ENCODE results near the gene SLC33A1. TPM values are rescaled to one million over a fixed set of nuclear protein-coding genes. Genes with fewer than 3 reads are reported as not detected.

Gene SLC33A1
- total and polyA plus RNA-seq, 4 donors: 13.8 to 75.2 (median 27.0) TPM

DNA sequence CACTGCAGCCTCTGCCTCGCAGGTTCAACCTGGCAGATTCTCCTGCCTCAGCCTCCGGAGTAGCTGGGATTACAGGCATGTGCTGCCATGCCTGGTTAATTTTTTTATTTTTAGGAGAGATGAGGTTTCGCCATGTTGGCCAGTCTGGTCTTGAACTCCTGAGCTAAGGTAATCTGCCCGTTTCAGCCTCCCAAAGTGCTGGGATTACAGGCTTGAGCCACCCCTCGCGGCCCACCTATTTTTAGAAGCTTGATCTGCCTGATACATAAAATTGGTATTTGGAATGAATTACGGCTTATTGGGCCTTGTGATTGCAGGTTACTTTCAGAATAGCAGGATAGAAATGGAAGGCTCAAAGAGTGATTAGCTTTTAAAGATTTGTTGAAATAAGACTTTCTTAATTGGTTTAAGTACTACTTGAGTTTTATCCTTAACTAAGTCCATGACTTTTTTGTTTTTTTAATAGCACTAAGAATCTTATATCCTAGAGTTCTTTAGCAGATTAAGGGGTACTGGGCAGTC, 41.2 kb upstream of the SLC33A1 start:
- TF ChIP-seq RXRA (IDR thresholded peaks at IDR 0.05): no peak
- TF ChIP-seq, protein P1, sequence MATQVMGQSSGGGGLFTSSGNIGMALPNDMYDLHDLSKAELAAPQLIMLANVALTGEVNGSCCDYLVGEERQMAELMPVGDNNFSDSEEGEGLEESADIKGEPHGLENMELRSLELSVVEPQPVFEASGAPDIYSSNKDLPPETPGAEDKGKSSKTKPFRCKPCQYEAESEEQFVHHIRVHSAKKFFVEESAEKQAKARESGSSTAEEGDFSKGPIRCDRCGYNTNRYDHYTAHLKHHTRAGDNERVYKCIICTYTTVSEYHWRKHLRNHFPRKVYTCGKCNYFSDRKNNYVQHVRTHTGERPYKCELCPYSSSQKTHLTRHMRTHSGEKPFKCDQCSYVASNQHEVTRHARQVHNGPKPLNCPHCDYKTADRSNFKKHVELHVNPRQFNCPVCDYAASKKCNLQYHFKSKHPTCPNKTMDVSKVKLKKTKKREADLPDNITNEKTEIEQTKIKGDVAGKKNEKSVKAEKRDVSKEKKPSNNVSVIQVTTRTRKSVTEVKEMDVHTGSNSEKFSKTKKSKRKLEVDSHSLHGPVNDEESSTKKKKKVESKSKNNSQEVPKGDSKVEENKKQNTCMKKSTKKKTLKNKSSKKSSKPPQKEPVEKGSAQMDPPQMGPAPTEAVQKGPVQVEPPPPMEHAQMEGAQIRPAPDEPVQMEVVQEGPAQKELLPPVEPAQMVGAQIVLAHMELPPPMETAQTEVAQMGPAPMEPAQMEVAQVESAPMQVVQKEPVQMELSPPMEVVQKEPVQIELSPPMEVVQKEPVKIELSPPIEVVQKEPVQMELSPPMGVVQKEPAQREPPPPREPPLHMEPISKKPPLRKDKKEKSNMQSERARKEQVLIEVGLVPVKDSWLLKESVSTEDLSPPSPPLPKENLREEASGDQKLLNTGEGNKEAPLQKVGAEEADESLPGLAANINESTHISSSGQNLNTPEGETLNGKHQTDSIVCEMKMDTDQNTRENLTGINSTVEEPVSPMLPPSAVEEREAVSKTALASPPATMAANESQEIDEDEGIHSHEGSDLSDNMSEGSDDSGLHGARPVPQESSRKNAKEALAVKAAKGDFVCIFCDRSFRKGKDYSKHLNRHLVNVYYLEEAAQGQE (IDR thresholded peaks at IDR 0.05): no peak
- no peak for TF ChIP-seq GABPA (IDR thresholded peaks at IDR 0.05 in 1 of 2, conservative IDR thresholded peaks at IDR 0.05 in 1 of 2)
- no peak for TF ChIP-seq FOXA1 (IDR thresholded peaks at IDR 0.05)
- TF ChIP-seq, protein P2, sequence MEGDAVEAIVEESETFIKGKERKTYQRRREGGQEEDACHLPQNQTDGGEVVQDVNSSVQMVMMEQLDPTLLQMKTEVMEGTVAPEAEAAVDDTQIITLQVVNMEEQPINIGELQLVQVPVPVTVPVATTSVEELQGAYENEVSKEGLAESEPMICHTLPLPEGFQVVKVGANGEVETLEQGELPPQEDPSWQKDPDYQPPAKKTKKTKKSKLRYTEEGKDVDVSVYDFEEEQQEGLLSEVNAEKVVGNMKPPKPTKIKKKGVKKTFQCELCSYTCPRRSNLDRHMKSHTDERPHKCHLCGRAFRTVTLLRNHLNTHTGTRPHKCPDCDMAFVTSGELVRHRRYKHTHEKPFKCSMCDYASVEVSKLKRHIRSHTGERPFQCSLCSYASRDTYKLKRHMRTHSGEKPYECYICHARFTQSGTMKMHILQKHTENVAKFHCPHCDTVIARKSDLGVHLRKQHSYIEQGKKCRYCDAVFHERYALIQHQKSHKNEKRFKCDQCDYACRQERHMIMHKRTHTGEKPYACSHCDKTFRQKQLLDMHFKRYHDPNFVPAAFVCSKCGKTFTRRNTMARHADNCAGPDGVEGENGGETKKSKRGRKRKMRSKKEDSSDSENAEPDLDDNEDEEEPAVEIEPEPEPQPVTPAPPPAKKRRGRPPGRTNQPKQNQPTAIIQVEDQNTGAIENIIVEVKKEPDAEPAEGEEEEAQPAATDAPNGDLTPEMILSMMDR (IDR thresholded peaks at IDR 0.05; ENCODE audit: low read depth, low read length, missing input control): no peak
- no peak for TF ChIP-seq SP1 (IDR thresholded peaks at IDR 0.05)
- no peak for TF ChIP-seq HNF4G (IDR thresholded peaks at IDR 0.05)
- no peak for TF ChIP-seq FOXA2 (IDR thresholded peaks at IDR 0.05)
- no peak for TF ChIP-seq RAD21 (IDR thresholded peaks at IDR 0.05)
- no peak for TF ChIP-seq TAF1 (conservative IDR thresholded peaks at IDR 0.05)
- no peak for TF ChIP-seq HNF4A (conservative IDR thresholded peaks at IDR 0.05)
- TF ChIP-seq, protein P3, sequence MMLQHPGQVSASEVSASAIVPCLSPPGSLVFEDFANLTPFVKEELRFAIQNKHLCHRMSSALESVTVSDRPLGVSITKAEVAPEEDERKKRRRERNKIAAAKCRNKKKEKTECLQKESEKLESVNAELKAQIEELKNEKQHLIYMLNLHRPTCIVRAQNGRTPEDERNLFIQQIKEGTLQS (IDR thresholded peaks at IDR 0.05): no peak
- TF ChIP-seq EGR1 (IDR thresholded peaks at IDR 0.05; ENCODE audit: low read depth in 2 of 2): no peak
- TF ChIP-seq, protein P4, sequence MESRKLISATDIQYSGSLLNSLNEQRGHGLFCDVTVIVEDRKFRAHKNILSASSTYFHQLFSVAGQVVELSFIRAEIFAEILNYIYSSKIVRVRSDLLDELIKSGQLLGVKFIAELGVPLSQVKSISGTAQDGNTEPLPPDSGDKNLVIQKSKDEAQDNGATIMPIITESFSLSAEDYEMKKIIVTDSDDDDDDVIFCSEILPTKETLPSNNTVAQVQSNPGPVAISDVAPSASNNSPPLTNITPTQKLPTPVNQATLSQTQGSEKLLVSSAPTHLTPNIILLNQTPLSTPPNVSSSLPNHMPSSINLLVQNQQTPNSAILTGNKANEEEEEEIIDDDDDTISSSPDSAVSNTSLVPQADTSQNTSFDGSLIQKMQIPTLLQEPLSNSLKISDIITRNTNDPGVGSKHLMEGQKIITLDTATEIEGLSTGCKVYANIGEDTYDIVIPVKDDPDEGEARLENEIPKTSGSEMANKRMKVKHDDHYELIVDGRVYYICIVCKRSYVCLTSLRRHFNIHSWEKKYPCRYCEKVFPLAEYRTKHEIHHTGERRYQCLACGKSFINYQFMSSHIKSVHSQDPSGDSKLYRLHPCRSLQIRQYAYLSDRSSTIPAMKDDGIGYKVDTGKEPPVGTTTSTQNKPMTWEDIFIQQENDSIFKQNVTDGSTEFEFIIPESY (IDR thresholded peaks at IDR 0.05): no peak
- Histone ChIP-seq H3K9me3 (ENCODE audit: control insufficient read depth in 4 of 4, low read length in 3 of 4) (no peaks in the 10 kb centered on the region), H3K9ac (ENCODE audit: low read depth in 1 of 2, low read length in 2 of 2) (no peak overlapping the region), H3K27ac (ENCODE audit: low read depth in 1 of 2, low read length in 2 of 2) (no peak overlapping the region), H3K4me3 (ENCODE audit: low read depth in 1 of 3, low read length in 3 of 3) (no peak overlapping the region), H3K4me1 (ENCODE audit: control insufficient read depth in 4 of 4, insufficient read depth in 4 of 4, low read length in 3 of 4) (peaks cover 0 to 1% (median under 1%) of the 10 kb centered on the region in 4 donors), H3K27me3 (ENCODE audit: control insufficient read depth in 4 of 4, insufficient read depth in 4 of 4, low read length in 3 of 4) (no peaks in the 10 kb centered on the region), H3K36me3 (ENCODE audit: control insufficient read depth in 4 of 4, insufficient read depth in 3 of 4, low read depth in 1 of 4, low read length in 3 of 4) (peaks cover 0 to 24% (median 14%) of the 10 kb centered on the region in 4 donors)
- no peak for DNase-seq (ENCODE audit: low spot score)
- 98% methylated on average over 7 of the region's 7 CpGs for WGBS

DNA sequence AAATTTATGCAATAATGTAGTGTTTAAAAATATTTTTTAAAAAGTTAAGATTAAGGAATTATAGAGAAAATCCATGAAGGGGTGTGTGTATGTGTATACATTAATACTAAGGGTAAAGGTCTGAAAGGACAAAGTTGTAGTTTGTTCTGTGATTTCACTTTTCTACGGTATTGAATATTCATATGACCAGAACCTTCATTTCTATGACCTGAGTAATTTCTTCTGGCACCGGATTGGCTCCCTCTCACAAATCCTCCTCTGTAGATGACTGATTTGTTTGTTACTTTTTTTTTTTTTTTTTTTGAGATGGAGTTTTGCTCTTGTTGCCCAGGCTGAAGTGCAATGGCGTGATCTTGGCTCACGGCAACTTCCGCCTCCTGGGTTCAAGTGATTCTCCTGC, 37.1 kb upstream of the SLC33A1 start:
- no peak overlapping the region for H3K27ac ChIP-seq (ENCODE audit: low read depth in 1 of 2, low read length in 2 of 2)
- peaks cover 0 to 8% (median 2%) of the 10 kb centered on the region in 4 donors for H3K36me3 ChIP-seq (ENCODE audit: control insufficient read depth in 4 of 4, insufficient read depth in 3 of 4, low read depth in 1 of 4, low read length in 3 of 4)
- H3K4me1 ChIP-seq (ENCODE audit: control insufficient read depth in 4 of 4, insufficient read depth in 4 of 4, low read length in 3 of 4): peaks cover 0 to 3% (median 2%) of the 10 kb centered on the region in 4 donors
- 93% methylated on average over 5 of the region's 5 CpGs for WGBS
- no peak for DNase-seq (ENCODE audit: low spot score)
- H3K27me3 ChIP-seq (ENCODE audit: control insufficient read depth in 4 of 4, insufficient read depth in 4 of 4, low read length in 3 of 4): no peaks in the 10 kb centered on the region
- H3K9me3 ChIP-seq (ENCODE audit: control insufficient read depth in 4 of 4, low read length in 3 of 4): no peaks in the 10 kb centered on the region
- H3K4me3 ChIP-seq (ENCODE audit: low read depth in 1 of 3, low read length in 3 of 3): no peak overlapping the region
- no peak overlapping the region for H3K9ac ChIP-seq (ENCODE audit: low read depth in 1 of 2, low read length in 2 of 2)
- TF ChIP-seq GABPA (IDR thresholded peaks at IDR 0.05 in 1 of 2, conservative IDR thresholded peaks at IDR 0.05 in 1 of 2): no peak
- no peak for TF ChIP-seq NR2F2 (IDR thresholded peaks at IDR 0.05)
- TF ChIP-seq FOXA1 (IDR thresholded peaks at IDR 0.05): no peak
- TF ChIP-seq HNF4A (conservative IDR thresholded peaks at IDR 0.05): no peak
- no peak for TF ChIP-seq HNF4G (IDR thresholded peaks at IDR 0.05)
- TF ChIP-seq SP1 (IDR thresholded peaks at IDR 0.05): no peak
- no peak for TF ChIP-seq TAF1 (conservative IDR thresholded peaks at IDR 0.05)
- TF ChIP-seq, protein P2 (IDR thresholded peaks at IDR 0.05; ENCODE audit: low read depth, low read length, missing input control): no peak
- TF ChIP-seq, protein P1 (IDR thresholded peaks at IDR 0.05): no peak
- no peak for TF ChIP-seq FOXA2 (IDR thresholded peaks at IDR 0.05)
